BE2C (cell line): ENCODE results near the gene CDH6.

Experiments
- DNase-seq: peaks from one replicate; pipeline ENCODE4 v3.0.0-alpha.2; 2020
- H3K27me3 ChIP-seq: fragments of 250-450 bp; sonication (Bioruptor Pico); 2 replicates; pipeline ENCODE4 v1.5.1; 2020; ENCODE audit warnings: mild to moderate bottlenecking
- H3K36me3 ChIP-seq: fragments of 250-450 bp; sonication (Bioruptor Pico); 2 replicates; pipeline ENCODE4 v1.5.1; 2020; ENCODE audit warnings: mild to moderate bottlenecking
- H3K4me1 ChIP-seq: fragments of 250-450 bp; sonication (Bioruptor Pico); 2 replicates; pipeline ENCODE4 v1.5.1; 2020
- H3K4me3 ChIP-seq: 2 replicates; pipeline ENCODE4 v1.5.1; 2011; ENCODE audit warnings: low read depth, low read length
- H3K9me3 ChIP-seq: fragments of 250-450 bp; sonication (Bioruptor Pico); 2 replicates; pipeline ENCODE4 v1.5.1; 2020
- TF ChIP-seq, protein P1 (sequence below): IDR thresholded peaks from 2 replicates; pipeline ENCODE4 v1.5.1; 2012; ENCODE audit warnings: mild to moderate bottlenecking, low read depth, low read length

CDH6 gene

DNA sequence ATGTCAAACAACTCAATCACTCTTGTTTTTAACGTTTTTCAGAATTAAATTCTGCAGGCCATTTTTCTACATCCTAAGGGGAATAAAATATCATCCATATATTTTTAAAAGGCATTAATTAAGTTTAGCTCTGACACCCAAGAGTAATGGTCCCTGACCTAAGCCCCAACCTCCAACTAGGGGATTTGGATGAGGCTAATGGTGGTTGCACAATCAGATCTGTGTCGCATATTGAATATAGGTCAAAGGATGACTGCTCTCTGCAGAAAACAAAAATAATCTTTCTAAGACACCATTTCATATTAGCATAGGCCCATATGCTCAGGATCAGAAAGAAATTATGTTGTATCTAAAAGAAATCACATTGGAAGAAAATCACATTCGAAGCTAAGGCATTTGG lies 20.7 kb downstream of the CDH6 start:
- TF ChIP-seq, protein P1, sequence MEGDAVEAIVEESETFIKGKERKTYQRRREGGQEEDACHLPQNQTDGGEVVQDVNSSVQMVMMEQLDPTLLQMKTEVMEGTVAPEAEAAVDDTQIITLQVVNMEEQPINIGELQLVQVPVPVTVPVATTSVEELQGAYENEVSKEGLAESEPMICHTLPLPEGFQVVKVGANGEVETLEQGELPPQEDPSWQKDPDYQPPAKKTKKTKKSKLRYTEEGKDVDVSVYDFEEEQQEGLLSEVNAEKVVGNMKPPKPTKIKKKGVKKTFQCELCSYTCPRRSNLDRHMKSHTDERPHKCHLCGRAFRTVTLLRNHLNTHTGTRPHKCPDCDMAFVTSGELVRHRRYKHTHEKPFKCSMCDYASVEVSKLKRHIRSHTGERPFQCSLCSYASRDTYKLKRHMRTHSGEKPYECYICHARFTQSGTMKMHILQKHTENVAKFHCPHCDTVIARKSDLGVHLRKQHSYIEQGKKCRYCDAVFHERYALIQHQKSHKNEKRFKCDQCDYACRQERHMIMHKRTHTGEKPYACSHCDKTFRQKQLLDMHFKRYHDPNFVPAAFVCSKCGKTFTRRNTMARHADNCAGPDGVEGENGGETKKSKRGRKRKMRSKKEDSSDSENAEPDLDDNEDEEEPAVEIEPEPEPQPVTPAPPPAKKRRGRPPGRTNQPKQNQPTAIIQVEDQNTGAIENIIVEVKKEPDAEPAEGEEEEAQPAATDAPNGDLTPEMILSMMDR, result no peak
- no peak for DNase-seq
- H3K9me3 ChIP-seq, result no peaks in the 10 kb centered on the region
- H3K36me3 ChIP-seq, result no peaks in the 10 kb centered on the region
- H3K4me3 ChIP-seq, result no peak overlapping the region
- H3K27me3 ChIP-seq, result no peaks in the 10 kb centered on the region
- H3K4me1 ChIP-seq, result no peaks in the 10 kb centered on the region

DNA sequence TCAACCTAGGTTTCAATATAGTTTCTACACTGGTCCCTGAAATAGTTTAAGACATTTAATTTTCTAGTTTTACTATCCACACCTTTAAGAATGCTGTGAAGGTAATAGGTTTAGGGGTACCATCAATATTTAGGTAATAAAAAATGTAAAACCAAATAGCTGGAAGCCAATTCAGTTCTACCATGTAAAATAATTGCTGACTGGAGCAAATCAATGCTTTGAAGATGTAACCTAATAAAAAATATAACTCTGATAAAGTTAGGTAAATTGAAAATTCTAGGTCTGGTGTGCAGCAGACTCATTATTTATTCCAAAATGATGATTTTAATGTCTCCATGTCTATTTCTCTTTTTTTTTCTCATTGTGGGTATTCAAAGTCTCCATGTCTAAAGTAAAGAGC lies 21.8 kb downstream of the CDH6 start:
- no peaks in the 10 kb centered on the region for H3K36me3 ChIP-seq
- DNase-seq, result no peak
- TF ChIP-seq, protein P1, result no peak
- no peaks in the 10 kb centered on the region for H3K4me1 ChIP-seq
- no peak overlapping the region for H3K4me3 ChIP-seq
- no peaks in the 10 kb centered on the region for H3K9me3 ChIP-seq
- no peaks in the 10 kb centered on the region for H3K27me3 ChIP-seq

DNA sequence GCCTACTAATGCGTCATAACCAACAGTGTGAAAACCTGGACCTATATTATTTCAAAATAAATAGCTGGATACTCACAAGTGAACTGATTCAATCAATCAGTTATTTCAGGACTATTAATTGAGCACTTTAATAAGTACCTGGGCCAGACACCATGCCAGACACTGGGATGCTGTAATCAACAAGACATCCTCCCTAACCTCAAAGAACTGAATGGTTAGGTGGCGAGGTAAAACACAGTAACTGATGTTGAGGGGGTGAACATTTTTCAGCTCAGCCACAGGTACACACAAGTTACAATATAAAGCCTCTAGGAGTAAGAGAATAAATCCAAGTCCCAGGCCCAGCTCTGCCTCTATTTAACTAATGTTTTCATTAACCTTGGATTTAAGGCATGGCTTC lies 24.0 kb downstream of the CDH6 start:
- H3K9me3 ChIP-seq, result no peaks in the 10 kb centered on the region
- TF ChIP-seq, protein P1, result no peak
- no peaks in the 10 kb centered on the region for H3K4me1 ChIP-seq
- no peaks in the 10 kb centered on the region for H3K36me3 ChIP-seq
- H3K4me3 ChIP-seq, result no peak overlapping the region
- DNase-seq, result no peak
- no peaks in the 10 kb centered on the region for H3K27me3 ChIP-seq

DNA sequence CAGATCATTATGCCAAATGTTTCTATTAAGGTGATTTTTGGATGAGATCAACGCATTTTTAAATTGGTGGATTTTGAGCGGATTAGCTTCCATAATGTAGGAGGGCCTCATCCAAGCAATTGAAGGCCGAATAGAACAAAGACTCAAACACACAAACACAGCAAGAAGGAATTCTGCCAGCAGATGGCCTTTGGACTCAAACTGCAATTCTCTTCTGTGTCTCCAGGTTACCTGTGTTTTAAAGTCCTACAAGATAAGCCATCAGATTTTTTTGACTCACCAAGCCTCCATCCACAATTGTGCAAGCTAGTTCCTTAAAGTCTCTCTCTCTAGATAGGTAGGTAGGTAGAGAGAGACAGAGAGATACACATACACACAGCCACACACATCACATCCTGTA lies 25.5 kb downstream of the CDH6 start:
- Histone ChIP-seq H3K9me3 (no peaks in the 10 kb centered on the region), H3K36me3 (no peaks in the 10 kb centered on the region), H3K4me3 (no peak overlapping the region), H3K27me3 (no peaks in the 10 kb centered on the region), H3K4me1 (no peaks in the 10 kb centered on the region)
- TF ChIP-seq, protein P1, result no peak
- no peak for DNase-seq

DNA sequence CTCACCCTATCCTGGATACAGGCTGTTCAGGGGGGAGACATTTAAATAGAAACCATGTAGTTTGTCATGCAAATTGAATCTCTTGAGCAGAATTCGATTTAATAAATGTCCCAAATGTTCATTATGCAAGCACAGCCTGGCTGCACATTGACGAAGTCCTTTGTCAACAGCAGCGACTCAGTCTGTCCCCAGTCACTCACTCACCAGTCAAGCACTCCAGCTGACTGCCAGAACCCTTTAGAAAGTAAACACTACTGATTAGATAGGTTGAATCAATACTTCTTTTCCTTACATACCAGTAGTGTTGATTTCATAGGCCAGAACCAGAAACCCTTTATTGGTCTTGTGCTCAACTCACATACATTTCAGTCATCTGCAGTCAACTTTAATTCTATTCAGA lies 27.5 kb downstream of the CDH6 start:
- H3K36me3 ChIP-seq, result no peaks in the 10 kb centered on the region

DNA sequence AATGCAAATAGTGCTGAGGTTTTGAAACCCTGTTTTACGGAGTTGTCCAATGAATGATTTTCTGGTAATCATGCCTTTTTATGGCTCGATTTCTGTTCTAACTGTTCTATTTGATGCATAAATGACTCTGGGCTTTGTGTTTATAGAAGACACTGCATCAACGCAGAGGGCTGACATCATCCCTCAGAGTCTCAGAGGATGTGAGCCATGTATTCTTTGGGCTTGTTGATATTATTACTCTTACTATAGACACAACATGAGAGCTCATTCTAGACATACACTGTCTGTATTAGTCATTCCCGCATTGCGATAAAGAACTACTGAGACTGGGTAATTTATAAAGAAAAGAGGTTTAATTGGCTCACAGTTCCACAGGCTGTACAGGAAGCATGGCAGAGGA lies 31.6 kb downstream of the CDH6 start:
- no peaks in the 10 kb centered on the region for H3K36me3 ChIP-seq
- H3K9me3 ChIP-seq, result no peaks in the 10 kb centered on the region
- no peak for DNase-seq
- no peaks in the 10 kb centered on the region for H3K27me3 ChIP-seq
- H3K4me3 ChIP-seq, result no peak overlapping the region
- TF ChIP-seq, protein P1, result no peak
- no peaks in the 10 kb centered on the region for H3K4me1 ChIP-seq

More for the DNA sequence above, 27.5 kb downstream of the CDH6 start:
- DNase-seq, result no peak
- no peak overlapping the region for H3K4me3 ChIP-seq
- TF ChIP-seq, protein P1, result no peak
- no peaks in the 10 kb centered on the region for H3K4me1 ChIP-seq
- no peaks in the 10 kb centered on the region for H3K9me3 ChIP-seq
- H3K27me3 ChIP-seq, result no peaks in the 10 kb centered on the region
